Measurements from ENCODE around the gene UROC1.
"Not testable (repeated sequence)": the region's sequence is repeated elsewhere in the genome, so short reads cannot be mapped to it uniquely, and the experiment has no call there.

UROC1 gene

DNA sequence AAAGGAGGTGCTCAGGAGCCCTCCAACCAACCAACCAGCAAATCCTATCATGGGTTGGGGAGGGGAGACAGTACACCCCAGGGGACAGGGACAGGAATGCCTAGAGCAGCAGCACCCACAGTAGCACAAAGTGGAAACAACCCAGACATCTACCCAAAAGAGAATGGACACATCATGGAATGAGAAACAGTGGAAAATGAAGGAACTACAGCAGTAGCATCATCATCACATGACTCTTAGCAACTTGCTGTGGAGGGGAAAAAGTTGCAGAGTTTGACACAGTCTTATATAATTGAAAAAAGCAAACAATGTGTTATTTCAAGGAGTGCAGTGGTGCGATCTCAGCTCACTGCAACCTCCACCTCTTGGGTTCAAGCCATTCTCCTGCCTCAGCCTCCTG is 30.1 kb upstream of the UROC1 start:
- DNase-seq (ENCODE audit: low read depth, low spot score): no peak

DNA sequence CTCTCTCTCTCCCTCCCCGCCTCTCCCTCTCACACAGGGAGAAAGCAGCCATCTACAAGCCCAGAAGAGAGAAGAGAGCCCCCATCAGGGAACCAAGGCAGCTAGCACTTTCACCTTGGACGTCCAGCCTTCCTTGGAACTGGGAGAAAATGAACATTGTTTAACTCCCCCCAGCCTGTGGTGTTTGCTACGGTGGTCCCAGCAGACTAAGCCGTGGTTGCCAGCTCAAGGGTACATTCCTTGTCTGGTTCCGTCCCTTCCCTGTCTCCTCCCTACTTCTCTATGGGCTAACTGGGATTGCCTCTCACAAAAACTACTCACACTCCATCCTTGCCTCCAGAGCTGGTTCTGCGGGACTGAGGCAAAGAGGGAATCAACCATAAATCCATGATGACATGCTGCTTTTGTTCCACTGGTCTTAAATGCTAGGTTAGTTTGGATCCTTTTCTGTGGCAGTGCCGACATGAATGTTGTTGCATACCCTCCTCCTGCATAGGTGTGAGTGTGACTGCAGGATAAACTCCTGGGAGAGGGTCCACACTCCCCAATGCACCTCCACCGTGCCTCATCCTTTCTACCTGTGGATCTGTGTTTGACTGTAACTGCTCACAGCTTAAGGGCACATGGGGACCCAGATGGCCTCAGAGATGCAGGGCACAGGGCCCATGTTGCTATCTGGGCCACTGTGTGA is 29.1 kb upstream of the UROC1 start:
- no peak for DNase-seq (ENCODE audit: low read depth, low spot score)

DNA sequence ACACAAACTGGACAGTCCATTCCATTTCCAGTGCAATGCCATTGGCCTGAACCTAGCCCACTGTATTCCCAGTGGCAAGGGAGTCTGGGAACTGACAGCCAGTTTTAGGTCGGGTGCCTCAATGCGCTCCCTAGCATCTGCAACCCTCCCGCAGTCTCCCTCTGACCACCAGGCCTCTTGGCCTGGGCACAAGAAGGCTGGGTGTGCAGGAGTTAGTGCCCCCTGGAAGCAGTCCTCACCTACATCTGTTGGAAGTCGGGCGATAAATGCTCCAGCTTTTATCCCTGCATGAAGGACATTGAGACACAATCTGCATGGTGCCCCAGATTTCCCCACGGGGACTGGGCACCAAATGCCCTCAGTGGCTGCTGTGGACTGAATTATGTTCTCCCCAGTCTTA is 28.4 kb upstream of the UROC1 start:
- no peak for DNase-seq (ENCODE audit: low read depth, low spot score)

DNA sequence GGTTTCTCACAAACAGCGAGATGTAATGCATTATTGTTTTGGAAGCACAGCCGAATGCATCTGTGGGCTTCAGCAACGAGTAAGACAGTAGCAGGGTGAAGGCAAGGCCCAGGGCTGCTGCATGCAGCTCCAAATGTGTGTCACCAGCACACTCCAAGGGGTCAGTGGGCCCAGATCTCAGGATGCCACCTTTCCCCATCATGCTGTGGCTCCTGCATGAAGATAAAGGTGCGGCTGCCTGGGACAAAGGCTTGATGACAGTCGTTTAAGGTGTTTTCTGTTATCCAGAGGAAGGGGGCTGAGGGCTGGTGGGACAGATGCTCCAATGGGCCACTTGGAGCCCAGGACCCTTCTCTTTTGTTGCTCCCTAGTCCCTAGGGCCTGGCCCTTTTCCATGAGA is 28.0 kb upstream of the UROC1 start:
- DNase-seq (ENCODE audit: low read depth, low spot score): no peak

DNA sequence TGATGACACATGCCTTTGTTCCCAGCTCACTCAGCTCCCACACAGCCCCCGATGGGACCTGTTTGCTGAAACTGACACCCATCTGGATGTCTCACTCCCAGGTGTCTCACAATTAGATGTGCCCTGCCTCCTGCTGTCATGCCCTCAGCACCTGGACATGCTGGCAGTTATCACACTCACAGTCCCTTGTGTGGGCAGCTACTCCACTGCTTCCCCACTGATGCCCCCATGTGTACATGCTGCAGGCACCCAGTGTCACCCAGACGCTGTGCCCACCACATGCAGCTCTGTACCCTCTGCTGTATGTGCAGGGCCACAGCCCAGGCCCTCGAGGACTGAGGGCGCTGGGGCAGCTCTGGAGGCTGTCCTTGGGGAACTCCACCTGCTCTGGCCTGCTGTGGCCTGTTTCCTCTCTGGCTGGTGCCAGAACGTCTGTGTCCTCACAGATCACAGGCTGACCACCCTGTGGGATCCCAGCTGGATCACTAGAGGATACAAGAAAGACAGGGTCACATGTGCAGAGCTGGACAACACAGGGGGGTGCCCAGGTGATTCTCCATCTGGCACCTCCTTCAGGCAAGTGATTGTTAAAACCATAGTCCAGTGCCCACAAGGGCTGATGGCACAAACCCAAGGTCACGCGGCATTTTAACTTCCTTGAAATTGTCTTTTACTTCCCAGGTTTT is 27.2 kb upstream of the UROC1 start:
- DNase-seq (ENCODE audit: low read depth, low spot score): no peak

DNA sequence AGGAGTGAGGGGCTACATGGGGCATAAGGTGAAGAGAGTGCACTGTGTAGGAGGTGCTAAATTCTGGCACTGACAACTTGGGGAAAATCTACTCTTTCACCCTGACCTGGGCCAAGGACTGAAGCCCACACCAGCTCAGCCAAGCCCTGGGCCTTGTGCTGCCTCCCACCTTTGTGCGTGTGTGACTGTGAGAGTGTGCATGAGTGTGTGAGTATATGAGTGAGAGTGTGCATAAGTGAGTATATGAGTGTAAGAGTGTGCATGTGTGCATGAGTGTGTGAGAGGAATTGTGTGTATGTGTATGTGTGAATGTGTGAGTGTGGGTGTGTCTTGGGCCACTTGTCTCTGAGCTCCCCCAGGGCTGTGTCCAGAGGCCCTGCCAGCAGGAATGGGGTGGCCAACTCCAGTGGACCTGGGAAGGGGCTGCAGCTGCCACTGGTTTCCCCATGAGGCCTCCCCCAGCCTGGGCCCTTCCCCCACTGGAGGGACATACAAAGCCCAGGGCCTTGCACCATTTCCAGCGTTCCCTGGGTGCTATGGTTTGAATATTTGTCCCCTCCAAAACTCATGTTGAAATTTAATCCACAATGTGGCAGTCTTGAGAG is 26.0 kb upstream of the UROC1 start:
- no peak for DNase-seq (ENCODE audit: low read depth, low spot score)

DNA sequence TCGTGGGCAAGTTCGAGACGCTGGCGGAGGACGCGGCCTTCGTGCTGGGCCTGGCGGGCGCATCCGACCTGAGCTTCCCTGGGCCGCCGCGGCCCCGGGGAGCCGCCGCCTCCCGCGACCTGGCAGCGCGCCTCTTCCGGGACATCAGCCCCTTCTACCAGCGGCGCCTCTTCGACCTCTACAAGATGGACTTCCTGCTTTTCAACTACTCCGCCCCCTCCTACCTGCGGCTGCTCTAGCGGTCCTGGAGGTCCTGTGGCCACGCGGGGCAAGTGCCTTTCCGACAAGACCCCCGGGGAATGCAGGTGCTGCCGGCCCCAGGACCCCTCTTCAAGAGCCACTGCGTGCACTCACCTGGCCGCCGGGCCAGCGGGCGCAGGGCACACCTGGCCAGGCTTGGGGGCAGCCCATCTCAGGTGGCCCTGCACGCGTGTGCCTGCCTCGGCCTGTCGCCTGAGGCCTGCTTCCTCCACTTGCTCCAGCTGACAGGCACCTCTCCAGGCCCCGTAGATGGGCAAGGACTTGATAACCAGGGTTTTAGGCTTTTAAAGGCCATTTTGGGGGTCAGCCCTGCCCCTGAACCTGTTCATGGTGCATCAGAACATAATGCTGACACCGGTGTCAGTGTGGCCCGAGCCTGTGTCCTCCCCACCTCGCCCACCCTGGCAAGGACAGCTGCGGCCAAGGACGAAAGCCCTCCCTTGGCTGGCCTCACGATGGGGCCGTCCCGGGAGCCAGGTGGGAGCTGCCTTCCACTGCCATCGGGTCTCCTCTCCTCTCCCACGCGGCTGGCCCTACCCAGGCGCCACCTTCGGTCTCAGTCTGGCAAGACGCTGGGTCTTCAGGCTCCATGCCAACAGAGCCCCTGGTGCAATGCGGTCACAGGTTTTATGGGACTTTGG is 25.0 kb upstream of the UROC1 start:
- DNase-seq (ENCODE audit: low read depth, low spot score): no peak

DNA sequence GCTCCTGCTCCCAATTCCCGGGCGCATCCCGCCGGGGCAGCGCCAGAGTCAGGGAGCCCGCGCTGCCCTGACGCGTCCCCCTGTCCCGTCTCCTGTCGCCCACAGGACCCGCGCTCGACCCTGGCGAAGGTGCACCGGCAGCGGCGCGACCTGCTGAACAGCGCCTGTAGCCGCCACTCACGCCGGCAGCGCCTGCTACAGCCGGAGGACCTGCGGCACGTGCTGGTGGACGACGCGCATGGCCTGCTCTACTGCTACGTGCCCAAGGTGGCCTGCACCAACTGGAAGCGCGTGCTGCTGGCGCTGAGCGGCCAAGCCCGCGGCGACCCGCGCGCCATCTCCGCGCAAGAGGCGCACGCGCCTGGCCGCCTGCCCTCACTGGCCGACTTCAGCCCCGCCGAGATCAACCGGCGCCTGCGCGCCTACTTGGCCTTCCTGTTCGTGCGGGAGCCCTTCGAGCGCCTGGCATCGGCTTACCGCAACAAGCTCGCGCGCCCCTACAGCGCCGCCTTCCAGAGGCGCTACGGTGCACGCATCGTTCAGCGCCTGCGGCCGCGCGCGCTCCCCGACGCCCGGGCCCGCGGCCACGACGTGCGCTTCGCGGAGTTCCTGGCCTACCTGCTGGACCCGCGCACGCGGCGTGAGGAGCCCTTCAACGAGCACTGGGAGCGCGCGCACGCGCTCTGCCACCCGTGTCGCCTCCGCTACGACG is 24.2 kb upstream of the UROC1 start:
- DNase-seq (ENCODE audit: low read depth, low spot score): no peak

DNA sequence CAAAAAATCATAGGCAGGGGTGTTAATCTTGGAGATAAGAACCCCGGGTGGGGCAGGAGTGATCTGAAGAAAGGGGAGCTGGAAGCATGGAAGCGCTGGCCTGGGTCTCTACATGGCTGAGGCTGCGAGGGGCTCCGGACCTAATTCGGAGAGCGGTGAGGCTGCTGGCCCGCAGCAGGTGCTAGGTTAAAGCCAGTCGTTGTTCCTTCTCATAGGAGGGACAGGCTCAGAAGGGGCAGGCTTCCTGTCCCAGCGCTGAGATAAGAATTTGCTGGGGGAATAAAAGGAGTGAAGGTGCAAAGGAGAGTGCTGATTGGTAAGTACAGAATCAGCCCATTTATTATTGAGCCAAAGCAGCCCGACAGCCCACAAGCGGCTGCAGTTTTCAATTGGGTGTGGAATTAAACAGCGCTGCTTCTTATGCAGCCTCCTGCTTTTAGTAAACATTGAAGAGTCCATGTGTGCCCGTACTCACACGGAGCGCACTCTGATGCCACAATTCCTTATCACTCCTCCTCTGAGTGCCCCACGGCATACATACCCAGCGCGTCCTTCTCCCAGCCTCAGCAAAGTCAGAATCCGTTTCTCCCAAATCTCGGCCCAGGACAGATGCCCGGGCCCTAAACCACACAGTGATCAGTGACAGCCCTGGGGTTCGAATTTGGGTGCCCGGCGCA is 23.5 kb upstream of the UROC1 start:
- DNase-seq (ENCODE audit: low read depth, low spot score): no peak

DNA sequence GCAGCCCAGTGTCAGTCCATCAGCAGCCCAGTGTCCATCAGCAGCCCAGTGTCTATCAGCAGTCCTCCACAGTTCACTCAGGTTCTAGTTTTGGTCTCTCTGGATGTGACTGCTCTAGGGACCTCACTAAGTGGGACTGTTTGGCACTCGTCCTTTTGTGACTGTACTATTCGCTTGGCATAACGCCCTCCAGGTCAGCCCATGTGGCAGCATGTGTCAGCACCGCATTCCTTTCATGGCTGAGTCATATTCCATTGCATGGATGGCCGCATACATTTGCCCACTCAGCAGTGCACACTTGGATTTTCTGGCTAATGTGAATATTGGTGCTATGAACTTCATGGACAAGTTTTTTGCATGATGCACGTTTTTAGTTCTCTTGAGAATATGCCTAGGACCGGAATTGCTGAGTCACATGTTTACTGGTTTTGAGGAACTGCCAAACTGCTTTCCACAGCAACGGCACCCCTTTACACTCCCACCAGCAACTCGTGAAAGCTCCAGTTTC is 22.8 kb upstream of the UROC1 start:
- no peak for DNase-seq (ENCODE audit: low read depth, low spot score)

DNA sequence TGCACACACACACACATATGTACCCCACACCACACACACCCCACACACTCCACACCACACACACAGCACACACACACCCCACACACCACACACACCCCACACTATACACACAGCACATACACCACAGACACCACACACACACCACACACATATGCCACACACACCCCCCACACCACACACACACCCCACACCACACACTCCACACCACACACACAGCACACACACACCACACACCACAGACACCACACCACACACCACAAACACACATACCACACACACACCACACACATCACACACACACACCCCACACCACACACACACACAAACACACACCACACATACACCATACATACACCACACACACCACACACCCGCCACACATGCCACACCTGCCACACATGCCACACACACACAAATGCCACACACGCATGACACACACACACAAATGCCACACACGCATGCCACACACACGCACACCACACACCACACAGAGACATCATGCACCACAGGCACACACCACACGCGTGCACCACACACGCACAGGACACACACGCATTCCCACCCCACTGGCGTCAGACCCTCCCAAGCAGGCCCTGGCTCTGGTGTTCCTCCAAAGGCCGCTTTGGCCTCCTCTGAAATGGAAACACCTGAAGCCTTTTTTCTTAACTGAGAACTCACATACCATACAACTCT is 22.1 kb upstream of the UROC1 start:
- no peak for DNase-seq (ENCODE audit: low read depth, low spot score)

DNA sequence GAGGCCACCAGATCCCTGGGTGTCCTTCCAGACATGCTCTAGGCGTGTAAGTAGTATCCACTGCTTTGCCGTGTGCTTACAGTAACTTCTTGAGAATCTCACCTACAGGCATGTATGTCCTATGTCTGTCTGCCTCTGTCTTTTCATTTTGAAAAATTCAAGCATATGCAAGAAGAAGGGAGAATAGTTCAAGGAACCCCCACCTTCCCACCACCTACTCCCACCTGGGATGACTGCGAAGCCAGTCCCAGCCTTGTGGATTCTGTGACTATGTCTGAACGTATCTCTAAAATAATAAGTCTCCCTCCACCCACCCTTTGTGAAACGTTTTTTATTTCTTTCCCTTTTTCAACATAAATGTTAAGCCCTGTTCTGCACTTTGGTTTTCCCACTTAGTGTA is 21.4 kb upstream of the UROC1 start:
- no peak for DNase-seq (ENCODE audit: low read depth, low spot score)

DNA sequence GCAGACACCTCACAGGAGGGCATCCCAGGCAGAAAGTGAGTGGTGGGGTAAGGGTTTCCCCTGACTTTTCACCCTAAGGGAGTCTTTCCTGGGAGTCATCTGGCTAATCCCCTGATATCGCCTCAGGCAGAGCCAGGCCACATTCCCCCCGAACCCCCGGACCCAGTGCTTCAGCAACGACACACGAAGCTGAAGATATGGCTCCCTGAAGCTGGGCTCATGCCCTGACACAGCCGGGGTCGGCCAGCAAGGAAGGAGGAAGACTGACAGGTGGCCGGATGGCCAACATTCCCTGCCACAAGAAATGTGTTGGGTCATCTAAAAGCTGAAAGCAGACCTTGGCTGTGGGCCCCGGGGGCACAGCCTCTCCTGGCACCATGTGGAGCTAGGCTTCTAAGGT is 20.7 kb upstream of the UROC1 start:
- no peak for DNase-seq (ENCODE audit: low read depth, low spot score)

DNA sequence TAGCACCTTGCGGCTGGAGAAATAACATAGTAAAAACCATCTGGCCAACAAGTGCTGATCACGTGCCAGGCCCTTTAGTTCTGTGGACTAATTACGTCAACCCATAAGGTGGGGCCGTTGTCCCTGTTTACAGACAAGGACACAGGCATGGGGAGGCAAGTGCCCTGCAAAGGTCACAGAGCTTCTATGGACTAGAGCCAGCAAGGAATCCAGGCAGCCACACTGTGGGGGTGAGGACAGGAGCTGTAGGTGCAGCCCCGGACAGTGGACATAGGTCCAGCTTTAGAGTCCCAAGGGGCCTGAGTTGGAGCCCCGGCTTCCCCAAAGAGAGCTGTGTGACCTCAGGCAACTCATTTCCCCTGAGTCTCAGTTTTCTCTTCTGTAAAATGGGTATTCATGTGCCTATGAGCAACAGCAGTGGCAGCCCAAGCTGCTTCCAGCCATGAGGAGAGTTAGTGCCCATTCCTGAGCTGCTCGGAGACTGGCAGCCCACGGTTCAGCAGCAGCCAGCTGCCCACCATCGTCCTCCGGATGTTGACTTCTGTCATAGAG is 20.2 kb upstream of the UROC1 start:
- no peak for DNase-seq (ENCODE audit: low read depth, low spot score)

DNA sequence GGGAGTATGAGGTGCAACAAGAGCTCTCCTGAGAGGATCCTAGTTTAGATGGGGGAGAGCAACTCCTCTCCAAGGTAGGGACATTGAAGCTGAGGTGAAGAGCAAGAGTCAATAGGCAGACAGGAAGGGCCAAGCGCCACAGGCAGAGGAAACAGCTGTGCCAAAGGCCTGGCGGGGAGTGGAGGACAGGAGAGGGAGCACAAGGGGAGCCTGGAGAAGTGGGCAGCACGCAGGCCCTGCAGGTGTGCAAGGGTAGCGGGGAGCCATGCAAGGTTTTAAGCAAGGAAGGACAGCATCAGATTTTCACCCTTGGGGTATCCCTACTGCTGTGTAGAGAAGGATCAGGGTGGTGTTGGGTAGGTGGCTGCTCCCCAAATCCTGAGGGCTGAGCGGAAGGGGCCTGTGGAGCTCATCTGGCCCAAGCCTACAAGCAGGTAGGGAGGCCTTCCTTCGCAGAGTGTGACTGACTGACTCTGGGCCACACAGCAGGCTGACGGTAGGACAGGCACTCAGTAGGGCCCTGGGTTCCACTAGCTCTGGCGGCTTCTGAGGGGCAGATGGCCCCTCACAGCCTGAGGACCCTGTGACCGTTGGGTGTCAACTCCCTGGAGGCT is 19.6 kb upstream of the UROC1 start:
- DNase-seq (ENCODE audit: low read depth, low spot score): no peak

DNA sequence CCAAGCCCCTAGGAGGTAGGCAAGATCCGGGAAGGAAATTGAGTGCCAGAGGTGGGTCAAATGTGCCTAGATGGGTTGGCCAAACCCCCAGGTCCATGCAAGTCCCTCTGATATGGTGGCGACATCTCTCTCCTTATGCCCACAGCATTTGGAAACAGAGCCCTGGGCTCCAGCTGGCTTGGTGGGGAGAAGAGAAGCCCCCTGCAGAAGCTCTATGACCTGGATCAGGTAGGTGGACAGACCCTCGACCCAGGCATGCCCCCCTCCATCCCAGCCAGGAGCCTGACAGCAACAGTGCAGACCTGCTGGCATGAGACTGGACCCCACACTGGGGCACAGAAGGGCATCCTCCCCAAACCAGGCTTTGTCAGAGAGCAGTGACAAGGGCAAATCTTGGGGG is 18.6 kb upstream of the UROC1 start:
- no peak for DNase-seq (ENCODE audit: low read depth, low spot score)

DNA sequence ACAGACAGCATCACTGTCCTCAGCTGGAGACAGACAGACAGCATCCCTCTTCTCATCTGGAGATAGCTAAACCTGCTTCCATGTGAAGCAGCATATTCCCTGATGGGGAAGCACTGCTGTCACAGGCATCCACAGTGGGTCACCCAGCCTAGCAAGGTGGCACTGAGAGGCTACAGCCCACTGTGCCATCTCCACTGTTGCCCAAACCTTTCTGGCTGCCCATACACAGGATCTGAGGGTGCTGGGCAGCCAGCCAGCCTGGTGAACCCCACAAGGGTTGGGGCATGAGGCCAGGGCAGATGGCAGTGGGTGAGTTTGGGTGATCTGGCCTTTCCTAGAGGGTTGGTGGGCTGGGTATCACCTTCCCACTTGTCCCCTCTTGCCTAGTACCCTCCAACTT is 18.1 kb upstream of the UROC1 start:
- no peak for DNase-seq (ENCODE audit: low read depth, low spot score)

DNA sequence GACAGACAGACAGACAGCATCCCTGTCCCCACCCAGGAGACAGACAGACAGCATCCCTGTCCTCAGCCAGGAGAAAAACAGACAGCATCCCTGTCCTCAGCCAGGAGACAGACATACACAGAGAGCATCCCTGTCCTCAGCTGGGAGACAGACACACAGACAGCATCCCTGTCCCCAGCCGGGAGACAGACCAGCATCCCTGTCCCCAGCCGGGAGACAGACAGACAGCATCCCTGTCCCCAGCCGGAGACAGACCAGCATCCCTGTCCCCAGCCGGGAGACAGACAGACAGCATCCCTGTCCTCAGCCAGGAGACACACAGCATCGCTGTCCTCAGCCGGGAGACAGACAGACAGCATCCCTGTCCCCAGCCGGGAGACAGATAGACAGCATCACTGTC is 17.1 kb upstream of the UROC1 start:
- not testable (repeated sequence) for DNase-seq (ENCODE audit: low read depth, low spot score)

DNA sequence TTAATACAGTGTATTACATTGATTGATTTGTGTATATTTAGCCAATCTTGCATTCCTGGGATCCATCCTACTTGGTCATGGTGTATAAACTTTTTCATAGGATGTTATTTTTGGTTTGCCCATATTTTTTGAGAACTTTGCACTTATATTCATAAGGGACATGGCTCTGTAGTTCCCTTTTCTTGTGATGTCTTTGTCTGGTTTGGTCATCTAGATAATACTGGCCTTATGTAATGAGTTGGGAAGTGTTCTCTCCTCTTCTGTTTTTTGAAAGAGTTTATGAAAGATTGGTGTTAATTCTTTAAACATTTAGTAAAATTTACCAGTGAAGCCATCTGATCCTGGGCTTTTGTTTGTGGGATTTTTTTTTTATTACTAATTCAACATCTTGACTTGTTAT is 15.9 kb upstream of the UROC1 start:
- DNase-seq (ENCODE audit: low read depth, low spot score): no peak

DNA sequence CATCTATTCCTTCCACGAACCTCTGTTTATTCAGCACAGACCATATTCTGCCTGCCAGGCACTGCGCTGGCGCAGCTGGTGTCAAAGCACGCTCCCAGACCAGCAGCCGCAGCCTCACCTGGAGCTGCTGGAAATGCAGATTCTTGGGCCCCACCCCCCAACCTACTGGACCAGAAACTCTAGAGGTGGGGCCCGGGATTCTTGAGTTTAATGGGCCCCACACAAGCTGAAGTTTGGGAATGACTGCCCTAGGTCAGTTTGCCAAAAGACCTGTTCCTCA is 13.4 kb upstream of the UROC1 start:
- no peak for DNase-seq (ENCODE audit: low read depth, low spot score)
